Breast epithelium (tissue), 4 donors: ENCODE measurements around the gene FSTL5. TPM values are rescaled to one million over a fixed set of nuclear protein-coding genes. Genes with fewer than 3 reads are reported as not detected.

ENCODE experiments used
- DNase-seq, 2 donors: peaks; one replicate each; pipeline ENCODE4 v3.0.0-alpha.2; 2019; ENCODE audit warnings: low spot score in 2 of 2
- H3K27ac ChIP-seq, 2 donors: fragments of 200-600 bp; sonication (generic) in 1 of 2; one replicate each; pipeline ENCODE4 v1.5.1; 2016 to 2019; ENCODE audit warnings: mild to moderate bottlenecking in 1 of 2
- H3K27me3 ChIP-seq, 2 donors: fragments of 200-600 bp; sonication (generic) in 1 of 2; one replicate each; pipeline versions ENCODE4 v1.5.1 to v1.6.0; 2017 to 2019; ENCODE audit warnings: control low read depth in 1 of 2, mild to moderate bottlenecking in 1 of 2
- H3K36me3 ChIP-seq: fragments of 200-600 bp; one replicate; pipeline ENCODE4 v1.5.1; 2019
- H3K4me1 ChIP-seq, 2 donors: fragments of 200-600 bp; sonication (generic); one replicate each; pipeline ENCODE4 v1.5.1; 2016 to 2019; ENCODE audit warnings: control low read depth in 1 of 2
- H3K4me3 ChIP-seq, 3 donors: fragments of 200-600 bp; sonication (generic); 1 replicate in 2 of 3; 2 replicates in 1 of 3; pipeline ENCODE4 v1.5.1; 2016 to 2019; ENCODE audit warnings: mild to moderate bottlenecking in 3 of 3, moderate library complexity in 2 of 3
- H3K9me3 ChIP-seq, 2 donors: fragments of 200-600 bp; sonication (generic) in 1 of 2; one replicate each; pipeline ENCODE4 v1.5.1; 2016 to 2019; ENCODE audit warnings: control low read depth in 1 of 2
- CTCF ChIP-seq, 3 donors: fragments of 450-650 bp; IDR thresholded peaks; one replicate each; pipeline ENCODE4 v1.5.1; 2016 to 2017; ENCODE audit warnings: antibody characterized with exemption in 3 of 3, mild to moderate bottlenecking in 3 of 3, moderate library complexity in 3 of 3
- POLR2A ChIP-seq: fragments of 450-650 bp; IDR thresholded peaks from one replicate; pipeline ENCODE4 v1.6.1; 2016; ENCODE audit warnings: antibody characterized with exemption, mild to moderate bottlenecking, moderate library complexity
- POLR2AphosphoS5 ChIP-seq, 3 donors: sonication (generic); formaldehyde crosslinking; IDR thresholded peaks; one replicate each; pipeline ENCODE4 v1.6.1; 2017; ENCODE audit warnings: antibody characterized with exemption in 3 of 3
- intact Hi-C: fragments of 100-400 bp; cut with DNase I; formaldehyde crosslinking; loops from one replicate; pipeline ENCODE4 v1.15.1; 2023; ENCODE audit warnings: low total_unique reads
- total RNA-seq, 3 donors: library from RNA; depleted of rRNA; stranded (reverse); fragments of >200 nt; gene quantifications; one replicate each; pipeline ENCODE4 v1.1.0, GENCODE V29; 2016

Gene FSTL5
- total RNA-seq, 3 donors from 2014 or later = not detected

DNA sequence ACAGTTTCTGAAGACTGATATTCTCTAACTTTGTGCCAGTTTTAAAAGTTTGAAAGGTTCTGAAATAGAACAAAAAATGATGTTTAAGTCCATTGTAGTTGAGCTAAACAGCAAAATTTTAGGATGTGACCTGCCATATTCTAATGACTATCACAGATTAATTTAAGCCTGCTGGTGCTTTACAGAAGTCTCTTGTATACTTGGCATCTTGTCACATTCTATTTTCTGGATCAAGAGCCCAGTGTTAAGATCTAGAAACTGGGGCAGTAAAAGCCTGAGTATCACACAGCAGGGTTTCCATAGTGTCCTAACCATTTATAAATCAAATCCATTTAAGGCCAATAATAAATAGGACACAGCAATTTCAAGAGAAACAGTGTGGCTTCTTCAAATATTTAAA, 12.4 kb downstream of the FSTL5 start:
- no peak for DNase-seq
- H3K9me3 ChIP-seq = no peaks in the 10 kb centered on the region
- H3K36me3 ChIP-seq = no peaks in the 10 kb centered on the region
- H3K4me1 ChIP-seq = no peaks in the 10 kb centered on the region
- no peak overlapping the region for H3K4me3 ChIP-seq
- H3K27me3 ChIP-seq = no peaks in the 10 kb centered on the region
- intact Hi-C loops = no loop called here
- H3K27ac ChIP-seq = no peak overlapping the region
- TF ChIP-seq POLR2AphosphoS5 (IDR thresholded peaks at IDR 0.05) (no peak), CTCF (IDR thresholded peaks at IDR 0.05) (no peak), POLR2A (no peak)

GRCh38 chr4:162149644-162150043, 14.2 kb downstream of the FSTL5 start:
- Histone ChIP-seq H3K4me3 (no peak overlapping the region), H3K27me3 (no peaks in the 10 kb centered on the region), H3K4me1 (no peaks in the 10 kb centered on the region), H3K27ac (no peak overlapping the region), H3K36me3 (no peaks in the 10 kb centered on the region), H3K9me3 (no peaks in the 10 kb centered on the region)
- DNase-seq = no peak
- intact Hi-C loops = no loop called here
- no peak for TF ChIP-seq CTCF (IDR thresholded peaks at IDR 0.05)
- TF ChIP-seq POLR2A = no peak
- TF ChIP-seq POLR2AphosphoS5 (IDR thresholded peaks at IDR 0.05) = no peak

DNA sequence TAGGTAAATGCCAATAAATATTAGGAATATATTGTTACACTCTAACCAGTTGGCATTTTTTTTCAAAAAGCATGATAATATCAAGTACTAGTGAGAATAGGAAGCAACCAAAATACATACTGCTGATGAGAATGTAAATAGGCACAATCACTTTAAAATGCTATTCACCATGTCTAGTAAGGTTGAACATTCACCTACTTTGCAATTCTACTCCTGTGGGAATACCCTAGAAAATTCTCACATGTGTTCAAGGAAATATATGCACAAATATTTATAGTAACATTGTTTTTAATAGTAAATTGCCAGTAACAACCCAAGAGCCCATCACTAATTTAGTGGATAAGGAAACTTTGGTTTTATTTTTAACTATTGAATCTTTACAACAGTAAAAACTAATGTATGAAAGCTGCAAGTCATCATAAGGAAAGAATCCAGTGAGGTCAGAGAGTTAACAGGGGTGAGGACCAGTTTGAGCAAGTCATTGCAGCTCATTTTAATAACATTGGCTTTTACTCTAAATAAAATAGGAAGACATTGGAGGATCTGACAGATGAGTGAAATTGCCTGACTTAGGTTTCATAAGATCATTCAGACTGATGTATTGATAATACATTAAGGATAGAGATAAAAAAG, 23.6 kb downstream of the FSTL5 start:
- DNase-seq = no peak
- Histone ChIP-seq H3K4me3 (no peak overlapping the region), H3K4me1 (no peaks in the 10 kb centered on the region), H3K9me3 (no peaks in the 10 kb centered on the region), H3K36me3 (no peaks in the 10 kb centered on the region), H3K27me3 (no peaks in the 10 kb centered on the region), H3K27ac (no peak overlapping the region)
- TF ChIP-seq CTCF (IDR thresholded peaks at IDR 0.05) (no peak), POLR2A (no peak), POLR2AphosphoS5 (IDR thresholded peaks at IDR 0.05) (no peak)
- intact Hi-C loops = no loop called here

DNA sequence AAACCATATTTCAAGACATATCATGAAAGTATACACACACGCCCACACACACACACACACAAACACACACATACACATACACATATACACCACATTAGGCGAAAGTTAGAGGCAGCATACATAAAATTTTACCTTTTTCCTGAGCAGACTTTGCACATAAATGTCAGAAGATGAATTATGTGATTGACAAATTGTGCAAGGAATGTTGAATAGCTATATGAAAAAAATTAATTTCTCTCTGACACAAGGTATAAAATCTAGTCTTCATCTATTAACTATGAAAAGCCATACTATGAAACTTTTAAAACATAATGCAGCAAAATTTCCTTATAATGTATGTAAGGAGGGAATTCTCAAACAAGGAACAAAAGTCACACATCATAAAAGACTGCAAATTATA, 24.4 kb downstream of the FSTL5 start:
- TF ChIP-seq CTCF (IDR thresholded peaks at IDR 0.05) (no peak), POLR2A (no peak), POLR2AphosphoS5 (IDR thresholded peaks at IDR 0.05) (no peak)
- Histone ChIP-seq H3K9me3 (no peaks in the 10 kb centered on the region), H3K27ac (no peak overlapping the region), H3K36me3 (no peaks in the 10 kb centered on the region), H3K4me1 (no peaks in the 10 kb centered on the region), H3K27me3 (no peaks in the 10 kb centered on the region), H3K4me3 (no peak overlapping the region)
- intact Hi-C loops = no loop called here
- DNase-seq = no peak

DNA sequence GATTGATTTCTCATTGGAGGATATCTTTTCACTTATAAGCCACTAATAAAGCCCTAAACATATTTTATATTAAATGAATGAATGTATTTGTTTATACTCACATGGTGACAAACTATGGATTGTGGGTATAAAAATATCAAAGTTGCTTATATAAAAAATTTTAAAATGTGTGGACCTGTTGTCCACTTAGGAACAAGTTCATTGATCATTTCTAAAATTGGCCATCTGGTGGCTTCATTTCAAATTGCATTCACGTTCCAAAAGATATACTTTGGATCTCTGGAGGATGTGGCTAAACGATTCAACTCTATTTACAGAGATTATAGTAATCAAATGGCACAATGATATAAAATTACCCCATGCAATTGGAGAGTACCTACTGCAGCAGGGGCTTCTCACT, 32.5 kb downstream of the FSTL5 start:
- no peaks in the 10 kb centered on the region for H3K36me3 ChIP-seq
- no peaks in the 10 kb centered on the region for H3K9me3 ChIP-seq
- intact Hi-C loops = no loop called here
- no peak overlapping the region for H3K27ac ChIP-seq
- no peaks in the 10 kb centered on the region for H3K27me3 ChIP-seq
- H3K4me3 ChIP-seq = no peak overlapping the region
- DNase-seq = no peak
- no peaks in the 10 kb centered on the region for H3K4me1 ChIP-seq
- no peak for TF ChIP-seq POLR2AphosphoS5 (IDR thresholded peaks at IDR 0.05)

GRCh38 chr4:162126729-162127128, 37.1 kb downstream of the FSTL5 start:
- intact Hi-C loops = no loop called here
- H3K36me3 ChIP-seq = no peaks in the 10 kb centered on the region
- TF ChIP-seq POLR2AphosphoS5 (IDR thresholded peaks at IDR 0.05) (no peak), POLR2A (no peak), CTCF (IDR thresholded peaks at IDR 0.05) (no peak)
- no peaks in the 10 kb centered on the region for H3K4me1 ChIP-seq
- H3K27ac ChIP-seq = no peak overlapping the region
- H3K9me3 ChIP-seq = no peaks in the 10 kb centered on the region
- no peak overlapping the region for H3K4me3 ChIP-seq
- no peaks in the 10 kb centered on the region for H3K27me3 ChIP-seq
- DNase-seq = no peak
